Vagina (tissue), 2 donors: Measurements from ENCODE around the gene SPATA21. TPM values are rescaled to one million over a fixed set of nuclear protein-coding genes. Genes with fewer than 3 reads are reported as not detected.

Experiments
- DNase-seq, 2 donors: peaks; one replicate each; pipeline ENCODE4 v3.0.0-alpha.2; 2017; ENCODE audit errors: extremely low spot score in 2 of 2
- H3K27ac ChIP-seq: fragments of 200-600 bp; sonication (generic); one replicate; pipeline ENCODE4 v1.5.1; 2019
- H3K27me3 ChIP-seq: fragments of 200-600 bp; sonication (generic); one replicate; pipeline ENCODE4 v1.5.1; 2019
- H3K36me3 ChIP-seq, 2 donors: fragments of 200-600 bp; sonication (generic); one replicate each; pipeline ENCODE4 v1.5.1; 2017 to 2019
- H3K4me1 ChIP-seq: fragments of 200-600 bp; sonication (generic); one replicate; pipeline ENCODE4 v1.5.1; 2019
- H3K4me3 ChIP-seq, 2 donors: fragments of 200-600 bp; sonication (generic); 1 replicate in 1 of 2; 2 replicates in 1 of 2; pipeline ENCODE4 v1.5.1; 2016 to 2019
- H3K9me3 ChIP-seq: fragments of 200-600 bp; sonication (generic); one replicate; pipeline ENCODE4 v1.5.1; 2019
- CTCF ChIP-seq, 3 experiments: fragments of 450-650 bp in 2 of 3; fragments of 200-600 bp in 1 of 3; sonication (generic) in 1 of 3; IDR thresholded peaks; one replicate each; pipeline ENCODE4 v1.5.1; 2017 to 2019; ENCODE audit warnings: antibody characterized with exemption in 3 of 3, mild to moderate bottlenecking in 2 of 3, moderate library complexity in 2 of 3
- POLR2A ChIP-seq, 2 donors: fragments of 450-650 bp; IDR thresholded peaks; one replicate each; pipeline ENCODE4 v1.6.1; 2017; ENCODE audit warnings: antibody characterized with exemption in 2 of 2, mild to moderate bottlenecking in 2 of 2, moderate library complexity in 2 of 2
- POLR2AphosphoS5 ChIP-seq, 2 donors: sonication (generic); formaldehyde crosslinking; IDR thresholded peaks; one replicate each; pipeline ENCODE4 v1.9.0; 2017; ENCODE audit warnings: antibody characterized with exemption in 2 of 2, mild to moderate bottlenecking in 2 of 2, low read depth in 1 of 2; ENCODE audit not compliant: insufficient read depth in 1 of 2
- intact Hi-C: fragments of 100-400 bp; cut with DNase I; formaldehyde crosslinking; loops from one replicate; pipeline ENCODE4 v1.15.1; 2023
- total RNA-seq: library from RNA; depleted of rRNA; stranded (reverse); fragments of >200 nt; gene quantifications from one replicate; pipeline ENCODE4 v1.2.3, GENCODE V29; 2016

The SPATA21 gene
- total RNA-seq, 1 donor from 2014 or later, result not detected

GRCh38 chr1:16441282-16441665 is 4.0 kb upstream of the SPATA21 start:
- intact Hi-C loops, result no loop called here
- H3K27ac ChIP-seq, result peak overlapping the region; percentile 77
- DNase-seq, result no peak

GRCh38 chr1:16440470-16441281 is 3.5 kb upstream of the SPATA21 start, which contains the start of gene NECAP2:
NECAP2 (plus strand) TSS chr1:16440724; CDS start chr1:16440762, 38 bp downstream.
- Histone ChIP-seq H3K27me3 (no peaks in the 10 kb centered on the region), H3K36me3 (peaks cover 0 to 16% of the 10 kb centered on the region in 2 donors), H3K9me3 (no peaks in the 10 kb centered on the region), H3K4me1 (peaks cover 40% of the 10 kb centered on the region), H3K27ac (peak within 1 kb of the TSS; percentile 77), H3K4me3 (peak within 1 kb of the TSS; percentile 72 to 85)
- intact Hi-C loops, result no loop called here
- TF ChIP-seq POLR2A (IDR thresholded peaks at IDR 0.05) (no peak), CTCF (IDR thresholded peaks at IDR 0.05) (peak; percentile 79 to 97 (median 82)), POLR2AphosphoS5 (IDR thresholded peaks at IDR 0.05; ENCODE audit: insufficient read depth in 1 of 2, low read depth in 1 of 2) (peak; percentile 80 to 87)
- DNase-seq, result peak in 1 of 2 donors; percentile 89

More at GRCh38 chr1:16441282-16441665, 4.0 kb upstream of the SPATA21 start:
- Histone ChIP-seq H3K27me3 (no peaks in the 10 kb centered on the region), H3K4me3 (peak overlapping the region; percentile 72 to 85), H3K4me1 (peaks cover 40% of the 10 kb centered on the region), H3K9me3 (no peaks in the 10 kb centered on the region), H3K36me3 (peaks cover 0 to 22% of the 10 kb centered on the region in 2 donors)
- TF ChIP-seq POLR2AphosphoS5 (IDR thresholded peaks at IDR 0.05; ENCODE audit: insufficient read depth in 1 of 2, low read depth in 1 of 2), result no peak
- no peak for TF ChIP-seq POLR2A (IDR thresholded peaks at IDR 0.05)
- TF ChIP-seq CTCF (IDR thresholded peaks at IDR 0.05), result no peak

- intact Hi-C loops, result no loop called here
- H3K27me3 ChIP-seq, result no peaks in the 10 kb centered on the region
- peaks cover 40% of the 10 kb centered on the region for H3K4me1 ChIP-seq
- peak overlapping the region; percentile 77 for H3K27ac ChIP-seq
- H3K36me3 ChIP-seq, result peaks cover 0 to 13% of the 10 kb centered on the region in 2 donors
- H3K9me3 ChIP-seq, result no peaks in the 10 kb centered on the region
- TF ChIP-seq POLR2A (IDR thresholded peaks at IDR 0.05) (no peak), CTCF (IDR thresholded peaks at IDR 0.05) (no peak), POLR2AphosphoS5 (IDR thresholded peaks at IDR 0.05; ENCODE audit: insufficient read depth in 1 of 2, low read depth in 1 of 2) (no peak)
- no peak for DNase-seq
- peak overlapping the region; percentile 72 to 85 for H3K4me3 ChIP-seq
Observed at GRCh38 chr1:16440131-16440469, 2.9 kb upstream of the SPATA21 start.

- H3K27me3 ChIP-seq, result no peaks in the 10 kb centered on the region
- DNase-seq, result no peak
- TF ChIP-seq POLR2A (IDR thresholded peaks at IDR 0.05), result no peak
- no peak for TF ChIP-seq POLR2AphosphoS5 (IDR thresholded peaks at IDR 0.05; ENCODE audit: insufficient read depth in 1 of 2, low read depth in 1 of 2)
- no peak for TF ChIP-seq CTCF (IDR thresholded peaks at IDR 0.05)
- no peak overlapping the region for H3K4me3 ChIP-seq
- H3K27ac ChIP-seq, result no peak overlapping the region
- no peaks in the 10 kb centered on the region for H3K9me3 ChIP-seq
- peaks cover 0 to under 1% of the 10 kb centered on the region in 2 donors for H3K36me3 ChIP-seq
- peaks cover 35% of the 10 kb centered on the region for H3K4me1 ChIP-seq
- intact Hi-C loops, result no loop called here
Observed at GRCh38 chr1:16438924-16439323, 1.7 kb upstream of the SPATA21 start.

GRCh38 chr1:16438516-16438915 is 1.3 kb upstream of the SPATA21 start:
- DNase-seq, result no peak
- no peaks in the 10 kb centered on the region for H3K9me3 ChIP-seq
- no peaks in the 10 kb centered on the region for H3K27me3 ChIP-seq
- H3K4me1 ChIP-seq, result peaks cover 31% of the 10 kb centered on the region
- TF ChIP-seq POLR2A (IDR thresholded peaks at IDR 0.05), result no peak
- TF ChIP-seq CTCF (IDR thresholded peaks at IDR 0.05), result no peak
- TF ChIP-seq POLR2AphosphoS5 (IDR thresholded peaks at IDR 0.05; ENCODE audit: insufficient read depth in 1 of 2, low read depth in 1 of 2), result no peak
- H3K27ac ChIP-seq, result no peak overlapping the region
- no peaks in the 10 kb centered on the region for H3K36me3 ChIP-seq
- intact Hi-C loops, result no loop called here
- H3K4me3 ChIP-seq, result no peak overlapping the region
